ENCODE data around the gene SMURF1.

SMURF1 gene

DNA sequence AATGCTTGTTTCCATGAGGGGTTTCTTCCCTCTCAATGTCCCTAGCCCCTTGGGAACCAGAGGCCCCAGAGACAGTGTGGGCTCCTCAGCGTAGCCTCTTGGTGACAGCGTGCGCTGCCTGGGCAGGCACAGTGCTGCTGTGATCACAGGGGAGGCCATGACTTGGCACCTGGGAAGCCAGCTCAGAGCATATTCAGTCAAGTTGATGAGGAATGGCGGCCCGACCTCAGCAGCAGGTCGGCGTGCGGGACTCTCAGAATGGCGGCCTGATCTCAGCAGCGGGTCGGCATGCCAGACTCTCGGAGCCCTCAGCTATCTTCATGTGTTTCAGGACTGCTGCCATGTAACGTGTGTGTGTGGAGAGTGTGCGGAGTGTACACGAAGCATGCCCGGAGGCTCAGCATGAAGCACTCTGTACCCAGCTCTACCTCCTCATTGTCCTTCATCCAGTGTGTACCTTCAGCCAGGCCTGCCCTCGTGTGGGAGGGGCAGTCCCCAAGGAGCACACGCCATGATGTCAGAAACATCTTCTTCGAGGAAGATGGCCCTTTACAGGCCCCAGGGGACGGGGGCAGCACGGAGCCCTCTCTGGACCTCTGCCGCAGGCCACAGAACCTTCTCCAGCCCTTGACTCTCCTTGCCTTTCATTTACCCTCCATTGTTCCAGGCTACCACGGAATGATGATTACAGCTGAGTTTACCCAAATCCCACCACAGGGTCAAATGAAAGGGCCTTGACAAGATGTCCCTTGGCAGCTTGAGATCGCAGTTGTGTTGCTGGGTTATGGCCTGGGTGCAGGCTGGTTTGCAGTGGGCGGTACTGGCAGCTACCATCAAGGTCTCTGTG lies 130.4 kb downstream of the SMURF1 start:
- TF ChIP-seq GATA3 (IDR thresholded peaks at IDR 0.05; ENCODE audit: low read depth, low read length) (no peak), GATA2 (IDR thresholded peaks at IDR 0.05; ENCODE audit: low read depth, low read length) (no peak)

DNA sequence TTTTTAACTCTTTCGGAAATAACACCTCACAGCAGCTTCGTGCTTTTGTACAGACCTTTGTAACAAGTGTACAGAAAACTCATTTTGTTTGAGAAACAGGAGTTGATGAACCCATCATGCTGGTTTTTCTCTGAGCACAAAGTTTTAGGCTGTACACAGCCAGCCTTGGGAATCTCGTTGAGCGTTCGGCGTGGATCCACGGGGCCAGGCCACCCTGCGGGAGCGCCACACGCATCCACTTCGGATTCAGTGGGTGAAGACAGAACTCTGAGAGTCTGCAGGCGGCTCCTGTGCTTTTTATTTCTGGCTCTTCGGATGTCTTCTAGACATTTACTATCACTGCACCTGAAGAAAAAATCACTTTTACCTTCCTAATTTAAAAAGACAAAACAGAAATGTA lies 131.2 kb downstream of the SMURF1 start:
- no peak for TF ChIP-seq GATA2 (IDR thresholded peaks at IDR 0.05; ENCODE audit: low read depth, low read length)
- no peak for TF ChIP-seq GATA3 (IDR thresholded peaks at IDR 0.05; ENCODE audit: low read depth, low read length)

DNA sequence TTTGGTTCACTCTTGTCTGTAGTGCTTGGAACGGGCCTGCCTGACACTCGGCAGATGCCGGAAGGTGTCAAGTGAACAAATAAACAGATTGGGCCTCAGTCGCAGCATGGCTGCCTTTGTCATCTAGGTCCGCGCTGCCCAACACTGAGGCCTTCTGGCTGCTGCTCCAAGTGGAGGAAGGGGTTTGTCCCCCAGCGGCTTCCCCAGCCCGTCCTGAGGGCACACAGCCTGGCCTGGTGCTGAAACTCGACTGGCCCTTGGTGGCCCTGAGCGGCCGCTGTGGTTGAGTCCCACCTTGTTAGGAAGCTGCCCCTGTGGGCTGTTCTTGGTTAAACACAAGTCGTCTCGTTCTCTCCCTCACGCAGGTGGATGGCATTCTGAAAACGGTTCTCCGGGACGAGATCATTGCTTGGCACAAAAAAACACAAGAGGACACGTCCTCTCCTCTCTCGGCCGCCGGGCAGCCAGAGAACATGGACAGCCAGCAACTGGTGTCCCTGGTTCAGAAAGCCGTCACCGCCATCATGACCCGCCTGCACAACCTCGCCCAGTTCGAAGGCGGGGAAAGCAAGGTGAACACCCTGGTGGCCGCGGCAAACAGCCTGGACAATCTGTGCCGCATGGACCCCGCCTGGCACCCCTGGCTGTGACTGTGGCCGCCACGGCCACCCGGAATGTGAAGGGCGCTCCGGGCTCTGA lies 132.1 kb downstream of the SMURF1 start:
- no peak for TF ChIP-seq GATA2 (IDR thresholded peaks at IDR 0.05; ENCODE audit: low read depth, low read length)
- no peak for TF ChIP-seq GATA3 (IDR thresholded peaks at IDR 0.05; ENCODE audit: low read depth, low read length)

GRCh38 chr7:99011341-99011705 lies 132.6 kb downstream of the SMURF1 start:
- TF ChIP-seq GATA2 (IDR thresholded peaks at IDR 0.05; ENCODE audit: low read depth, low read length): no peak
- TF ChIP-seq GATA3 (IDR thresholded peaks at IDR 0.05; ENCODE audit: low read depth, low read length): no peak

DNA sequence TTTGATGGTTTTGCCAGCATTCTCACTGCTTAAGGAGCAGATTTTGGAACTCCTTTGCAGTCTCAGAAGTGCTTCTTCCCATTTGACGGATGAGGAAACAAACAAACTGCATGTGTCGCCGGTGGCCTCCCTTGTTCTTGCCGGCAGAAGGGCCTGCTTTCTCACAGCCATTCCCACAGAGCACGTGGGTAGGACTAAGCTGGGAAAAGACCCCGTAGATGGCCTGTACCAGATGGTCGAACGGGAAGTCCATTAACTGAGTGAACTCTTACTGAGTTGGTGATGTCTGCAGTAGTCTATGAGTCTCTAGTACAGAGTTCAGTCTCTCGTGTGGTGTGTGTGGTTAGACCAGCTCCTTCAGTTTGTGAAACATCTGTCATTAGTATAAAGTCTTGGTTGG lies 133.6 kb downstream of the SMURF1 start:
- no peak for TF ChIP-seq GATA2 (IDR thresholded peaks at IDR 0.05; ENCODE audit: low read depth, low read length)
- TF ChIP-seq GATA3 (IDR thresholded peaks at IDR 0.05; ENCODE audit: low read depth, low read length): no peak

- TF ChIP-seq GATA2 (IDR thresholded peaks at IDR 0.05; ENCODE audit: low read depth, low read length): no peak
- TF ChIP-seq GATA3 (IDR thresholded peaks at IDR 0.05; ENCODE audit: low read depth, low read length): no peak
Observed at GRCh38 chr7:99008921-99009530, 134.9 kb downstream of the SMURF1 start.

GRCh38 chr7:99008181-99008631 lies 135.7 kb downstream of the SMURF1 start:
- TF ChIP-seq GATA2 (IDR thresholded peaks at IDR 0.05; ENCODE audit: low read depth, low read length): no peak
- no peak for TF ChIP-seq GATA3 (IDR thresholded peaks at IDR 0.05; ENCODE audit: low read depth, low read length)

- TF ChIP-seq GATA2 (IDR thresholded peaks at IDR 0.05; ENCODE audit: low read depth, low read length): no peak
- TF ChIP-seq GATA3 (IDR thresholded peaks at IDR 0.05; ENCODE audit: low read depth, low read length): no peak
Observed at GRCh38 chr7:99006739-99007424, 137.0 kb downstream of the SMURF1 start.

DNA sequence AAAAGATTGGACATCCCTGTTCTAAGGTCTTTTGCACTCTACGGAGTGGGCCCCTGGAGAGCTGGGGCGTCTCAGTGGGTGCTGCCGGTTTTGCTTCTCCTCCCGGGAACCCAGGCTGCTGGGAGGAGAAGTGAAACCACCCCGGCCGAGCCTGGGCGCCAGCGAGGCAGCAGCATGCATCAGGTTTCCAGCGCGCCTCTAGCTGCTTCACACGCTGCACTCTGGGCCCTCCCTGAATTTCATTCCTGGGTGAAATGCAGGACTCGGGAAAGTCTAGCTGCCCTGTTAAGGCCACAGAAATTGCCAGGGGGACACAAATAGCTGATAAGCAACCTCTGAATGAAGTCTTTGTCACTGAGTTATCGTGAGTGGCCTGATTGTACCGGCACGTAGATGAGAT lies 138.1 kb downstream of the SMURF1 start:
- no peak for TF ChIP-seq GATA2 (IDR thresholded peaks at IDR 0.05; ENCODE audit: low read depth, low read length)
- no peak for TF ChIP-seq GATA3 (IDR thresholded peaks at IDR 0.05; ENCODE audit: low read depth, low read length)

GRCh38 chr7:99004781-99005500 lies 139.0 kb downstream of the SMURF1 start:
- no peak for TF ChIP-seq GATA2 (IDR thresholded peaks at IDR 0.05; ENCODE audit: low read depth, low read length)
- TF ChIP-seq GATA3 (IDR thresholded peaks at IDR 0.05; ENCODE audit: low read depth, low read length): no peak

GRCh38 chr7:99004216-99004615 lies 139.7 kb downstream of the SMURF1 start:
- TF ChIP-seq GATA2 (IDR thresholded peaks at IDR 0.05; ENCODE audit: low read depth, low read length): no peak
- no peak for TF ChIP-seq GATA3 (IDR thresholded peaks at IDR 0.05; ENCODE audit: low read depth, low read length)

- TF ChIP-seq GATA3 (IDR thresholded peaks at IDR 0.05; ENCODE audit: low read depth, low read length): no peak
- no peak for TF ChIP-seq GATA2 (IDR thresholded peaks at IDR 0.05; ENCODE audit: low read depth, low read length)
Observed at GRCh38 chr7:99003419-99003818, 140.5 kb downstream of the SMURF1 start.

GRCh38 chr7:99002827-99003212 lies 141.1 kb downstream of the SMURF1 start:
- no peak for TF ChIP-seq GATA3 (IDR thresholded peaks at IDR 0.05; ENCODE audit: low read depth, low read length)
